ENCODE measurements around the gene ACSF3.

Gene ACSF3

DNA sequence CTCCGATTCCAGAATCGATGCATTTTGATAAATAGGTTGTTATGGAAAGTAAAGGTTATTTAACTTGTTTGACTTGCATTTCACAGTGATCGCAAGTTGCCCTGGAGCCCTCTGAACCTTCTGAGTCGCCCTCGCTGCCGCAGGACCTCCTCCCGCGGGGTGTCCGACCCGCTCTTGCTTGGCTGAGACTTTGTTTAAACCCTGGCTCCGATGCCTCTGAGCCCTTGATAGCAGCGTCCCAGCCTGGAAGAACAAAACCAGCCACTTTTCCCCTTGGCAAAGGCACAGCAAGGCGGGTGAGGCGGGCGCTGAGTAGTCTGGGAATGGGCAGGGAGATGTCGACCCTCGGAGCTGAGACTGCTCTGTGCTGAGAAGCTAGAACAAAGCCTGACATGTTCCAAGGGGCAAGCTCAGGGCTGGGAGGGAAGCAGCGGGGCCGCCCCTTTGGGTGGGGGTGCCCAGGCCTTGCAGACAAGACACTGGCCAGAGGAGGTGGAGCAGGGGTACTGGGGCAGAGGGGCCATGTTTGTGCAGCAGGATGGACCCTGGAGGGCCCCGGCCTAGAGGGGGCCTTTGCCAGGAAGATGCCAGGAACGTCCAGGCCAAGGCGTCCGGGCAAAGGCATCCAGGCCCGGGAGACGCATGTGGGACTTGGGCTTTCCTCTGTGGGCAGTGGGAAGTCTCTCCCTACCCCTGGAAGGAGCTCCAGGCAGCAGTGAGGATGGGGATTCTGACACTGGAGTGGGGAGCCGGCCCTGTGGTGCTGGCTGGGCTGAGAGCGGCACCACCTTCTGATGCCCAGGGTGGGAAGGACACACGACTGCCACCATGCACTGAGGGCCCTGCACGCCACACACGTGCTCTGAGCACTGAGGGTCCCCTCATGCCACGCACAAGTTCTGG lies 47.6 kb downstream of the ACSF3 start:
- Histone ChIP-seq H3K36me3 (ENCODE audit: insufficient read depth, low read length) (peaks cover 18% of the 10 kb centered on the region), H3K27me3 (ENCODE audit: insufficient read depth, low read length) (no peaks in the 10 kb centered on the region), H3K4me3 (ENCODE audit: low read length) (no peak overlapping the region), H3K4me1 (ENCODE audit: insufficient read depth, low read length) (no peaks in the 10 kb centered on the region), H3K9me3 (ENCODE audit: low read length) (peaks cover under 1% of the 10 kb centered on the region), H2AFZ (ENCODE audit: low read depth, low read length) (no peak overlapping the region)

DNA sequence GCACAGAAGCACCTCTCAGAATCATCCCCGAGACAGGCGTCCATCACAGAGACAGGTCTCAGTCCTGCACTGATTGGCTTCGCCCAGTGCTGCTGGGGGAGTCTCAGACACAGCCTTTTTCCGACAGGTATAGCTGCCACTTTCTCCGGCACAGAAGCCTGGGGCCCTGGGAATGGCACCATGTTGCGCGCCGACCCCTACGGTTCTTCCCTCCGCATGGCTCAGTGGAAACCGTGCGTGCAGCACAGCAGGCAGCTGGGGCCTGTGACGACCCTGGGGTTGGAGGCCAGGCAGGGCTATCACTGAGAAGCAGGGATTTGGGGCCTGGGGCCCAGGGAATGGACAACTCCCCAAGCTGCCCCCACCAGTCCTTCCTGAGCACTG lies 48.2 kb downstream of the ACSF3 start:
- no peak overlapping the region for H3K4me3 ChIP-seq (ENCODE audit: low read length)
- no peaks in the 10 kb centered on the region for H3K4me1 ChIP-seq (ENCODE audit: insufficient read depth, low read length)
- no peak overlapping the region for H2AFZ ChIP-seq (ENCODE audit: low read depth, low read length)
- no peaks in the 10 kb centered on the region for H3K27me3 ChIP-seq (ENCODE audit: insufficient read depth, low read length)
- H3K36me3 ChIP-seq (ENCODE audit: insufficient read depth, low read length): peaks cover 19% of the 10 kb centered on the region
- peaks cover 6% of the 10 kb centered on the region for H3K9me3 ChIP-seq (ENCODE audit: low read length)

DNA sequence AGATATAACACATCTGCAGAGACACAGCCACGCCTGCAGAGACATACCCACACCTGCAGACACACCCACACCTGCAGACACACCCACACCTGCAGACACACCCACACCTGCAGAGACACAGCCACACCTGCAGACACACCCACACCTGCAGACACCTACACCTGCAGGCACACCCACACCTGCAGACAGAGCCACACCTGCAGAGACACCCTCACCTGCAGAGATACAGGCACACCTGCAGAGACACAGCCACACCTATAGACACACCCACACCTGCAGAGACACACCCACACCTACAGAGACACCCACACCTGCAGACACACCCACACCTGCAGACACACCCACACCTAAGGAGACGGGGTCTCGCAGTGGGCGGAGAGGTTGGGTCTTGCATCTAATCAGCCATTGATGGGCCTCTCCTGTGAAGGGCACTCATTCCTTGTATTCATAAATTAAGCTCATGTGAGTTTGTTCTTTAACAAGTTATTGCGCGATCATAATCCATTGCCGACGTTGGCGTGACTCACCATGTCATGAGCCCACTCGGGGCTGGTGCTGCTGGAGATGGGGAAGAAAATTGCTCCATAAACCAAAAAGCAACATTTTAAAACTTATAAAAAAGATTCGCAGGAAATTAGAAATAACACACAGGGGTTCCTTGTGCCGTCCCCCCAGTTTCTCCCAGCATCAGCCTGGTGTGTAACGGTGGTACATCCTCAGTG lies 49.0 kb downstream of the ACSF3 start:
- H3K36me3 ChIP-seq (ENCODE audit: insufficient read depth, low read length): peaks cover 19% of the 10 kb centered on the region
- no peaks in the 10 kb centered on the region for H3K27me3 ChIP-seq (ENCODE audit: insufficient read depth, low read length)
- no peaks in the 10 kb centered on the region for H3K4me1 ChIP-seq (ENCODE audit: insufficient read depth, low read length)
- peaks cover 6% of the 10 kb centered on the region for H3K9me3 ChIP-seq (ENCODE audit: low read length)
- H2AFZ ChIP-seq (ENCODE audit: low read depth, low read length): no peak overlapping the region
- no peak overlapping the region for H3K4me3 ChIP-seq (ENCODE audit: low read length)

DNA sequence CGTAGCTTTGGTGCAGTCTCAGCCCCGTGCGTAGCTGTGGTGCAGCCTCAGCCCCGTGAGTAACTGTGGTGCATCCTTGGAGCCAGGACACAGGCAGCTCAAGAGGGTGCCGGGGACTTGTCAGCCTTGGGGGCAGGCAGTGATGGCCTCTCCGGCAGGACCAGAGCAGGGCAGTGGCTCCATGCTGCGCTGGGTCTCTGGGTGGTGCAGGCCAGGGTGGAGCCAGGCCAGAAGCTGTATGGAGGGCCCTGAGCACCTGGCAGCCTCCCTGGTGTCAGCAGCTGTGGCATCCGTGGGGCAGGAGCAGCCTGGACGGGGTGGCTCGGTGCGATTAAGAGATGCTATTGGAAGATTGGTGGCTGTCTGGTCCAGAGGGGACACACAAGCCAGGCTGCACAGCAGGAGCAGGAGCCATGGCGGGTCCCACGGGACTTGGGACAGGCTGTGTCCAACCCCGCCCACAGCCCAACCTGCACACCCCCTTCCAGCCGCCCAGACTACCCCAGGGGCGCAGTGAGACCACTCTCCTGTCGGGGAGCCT lies 49.6 kb downstream of the ACSF3 start:
- Histone ChIP-seq H3K4me3 (ENCODE audit: low read length) (no peak overlapping the region), H2AFZ (ENCODE audit: low read depth, low read length) (no peak overlapping the region), H3K4me1 (ENCODE audit: insufficient read depth, low read length) (no peaks in the 10 kb centered on the region), H3K36me3 (ENCODE audit: insufficient read depth, low read length) (peaks cover 19% of the 10 kb centered on the region), H3K9me3 (ENCODE audit: low read length) (peaks cover 6% of the 10 kb centered on the region), H3K27me3 (ENCODE audit: insufficient read depth, low read length) (no peaks in the 10 kb centered on the region)

DNA sequence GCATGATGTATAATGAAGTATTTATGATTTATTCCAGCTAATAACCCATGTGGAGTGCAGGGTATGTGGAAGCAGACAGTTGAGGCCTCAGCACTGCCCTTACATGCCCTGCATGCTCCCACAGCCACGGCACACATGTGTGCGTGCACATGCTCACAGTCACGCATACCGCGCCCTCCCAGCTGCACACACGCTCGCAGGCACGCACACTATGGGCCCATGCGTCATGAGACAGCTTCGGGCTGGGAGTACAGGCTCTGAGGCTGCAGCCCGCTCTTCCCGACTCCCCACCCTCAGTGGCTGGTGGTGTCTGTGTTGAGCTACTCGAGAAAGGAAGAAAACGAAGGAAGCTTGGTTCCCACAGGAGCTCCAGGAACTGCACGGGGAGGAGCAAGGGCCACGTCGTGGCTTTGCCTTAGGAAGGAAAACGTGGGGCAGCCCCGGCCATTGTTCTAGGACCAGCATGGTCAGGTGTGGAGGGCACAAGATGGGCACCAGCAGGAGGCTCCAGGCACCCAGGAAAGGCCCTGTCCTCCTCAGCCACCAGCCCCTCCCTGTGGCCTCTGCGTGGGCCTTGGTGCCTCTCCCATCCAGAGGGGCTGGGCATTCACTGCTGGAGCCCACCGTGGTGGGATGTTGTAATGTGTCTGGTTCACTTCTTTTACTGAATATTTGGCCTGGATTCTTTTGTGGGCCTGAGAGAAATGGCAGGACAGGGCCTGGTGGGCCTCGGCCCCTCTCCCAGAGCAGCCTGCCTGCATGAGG lies 50.4 kb downstream of the ACSF3 start:
- Histone ChIP-seq H3K36me3 (ENCODE audit: insufficient read depth, low read length) (peaks cover 19% of the 10 kb centered on the region), H3K9me3 (ENCODE audit: low read length) (peaks cover 11% of the 10 kb centered on the region), H3K4me1 (ENCODE audit: insufficient read depth, low read length) (no peaks in the 10 kb centered on the region)

DNA sequence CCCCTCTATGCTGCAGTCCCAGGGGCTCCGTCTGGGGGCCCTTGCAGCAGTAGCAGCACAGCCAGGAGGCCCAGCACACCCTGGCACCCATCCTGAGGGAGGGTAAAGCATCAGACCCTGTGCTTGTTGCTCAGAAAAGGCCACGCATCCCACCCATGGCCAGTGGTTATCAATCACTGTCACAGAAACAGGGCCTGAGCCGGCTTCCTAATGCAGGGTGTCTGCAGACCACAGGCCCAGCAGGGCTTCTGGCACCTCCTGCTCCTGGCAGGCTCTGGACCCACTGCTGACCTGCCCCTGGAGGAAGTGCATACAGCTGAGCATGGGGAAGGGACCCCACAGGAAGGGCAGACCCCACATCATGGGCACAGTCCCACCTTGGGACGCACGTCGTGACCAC lies 51.0 kb downstream of the ACSF3 start:
- no peaks in the 10 kb centered on the region for H3K27me3 ChIP-seq (ENCODE audit: insufficient read depth, low read length)
- no peak overlapping the region for H2AFZ ChIP-seq (ENCODE audit: low read depth, low read length)
- peaks cover 15% of the 10 kb centered on the region for H3K9me3 ChIP-seq (ENCODE audit: low read length)
- H3K4me3 ChIP-seq (ENCODE audit: low read length): no peak overlapping the region
- H3K36me3 ChIP-seq (ENCODE audit: insufficient read depth, low read length): peaks cover 25% of the 10 kb centered on the region
- no peaks in the 10 kb centered on the region for H3K4me1 ChIP-seq (ENCODE audit: insufficient read depth, low read length)

More for the DNA sequence above, 50.4 kb downstream of the ACSF3 start:
- no peak overlapping the region for H2AFZ ChIP-seq (ENCODE audit: low read depth, low read length)
- H3K27me3 ChIP-seq (ENCODE audit: insufficient read depth, low read length): no peaks in the 10 kb centered on the region
- H3K4me3 ChIP-seq (ENCODE audit: low read length): no peak overlapping the region

DNA sequence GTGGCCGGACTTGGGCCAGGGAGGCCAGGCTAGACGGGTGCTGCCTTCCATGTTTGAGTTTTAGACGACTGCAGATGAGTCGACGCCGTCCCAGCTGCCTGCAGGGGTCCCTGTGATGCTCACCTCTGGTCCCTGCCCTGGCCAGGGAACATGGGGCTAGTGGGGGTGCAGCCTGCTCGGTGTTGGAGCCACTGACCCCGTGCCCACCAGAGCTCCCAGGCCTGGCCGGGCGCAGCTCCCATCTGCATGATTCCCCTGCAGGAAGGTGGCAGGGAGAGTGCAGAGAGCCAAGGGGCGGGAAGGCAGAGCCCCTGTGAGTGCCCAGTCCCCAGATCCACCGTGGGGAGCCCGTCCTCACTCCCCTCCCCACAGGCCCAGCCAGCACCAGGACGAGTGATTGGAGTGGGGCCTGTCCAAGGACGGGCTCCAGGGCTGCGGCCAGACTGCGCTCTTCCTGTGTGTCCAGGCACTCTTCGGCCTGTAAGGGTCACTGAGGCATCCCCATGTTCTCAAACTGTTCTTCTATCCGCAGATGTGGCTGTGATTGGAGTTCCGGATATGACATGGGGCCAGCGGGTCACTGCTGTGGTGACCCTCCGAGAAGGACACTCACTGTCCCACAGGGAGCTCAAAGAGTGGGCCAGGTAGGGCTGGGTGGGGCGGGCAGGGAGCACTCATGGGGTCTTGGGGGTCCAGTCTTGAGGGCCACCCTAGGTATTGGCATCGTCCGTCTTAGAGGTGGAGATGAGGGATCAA lies 51.9 kb downstream of the ACSF3 start:
- Histone ChIP-seq H3K27me3 (ENCODE audit: insufficient read depth, low read length) (no peaks in the 10 kb centered on the region), H3K36me3 (ENCODE audit: insufficient read depth, low read length) (peaks cover 33% of the 10 kb centered on the region)

DNA sequence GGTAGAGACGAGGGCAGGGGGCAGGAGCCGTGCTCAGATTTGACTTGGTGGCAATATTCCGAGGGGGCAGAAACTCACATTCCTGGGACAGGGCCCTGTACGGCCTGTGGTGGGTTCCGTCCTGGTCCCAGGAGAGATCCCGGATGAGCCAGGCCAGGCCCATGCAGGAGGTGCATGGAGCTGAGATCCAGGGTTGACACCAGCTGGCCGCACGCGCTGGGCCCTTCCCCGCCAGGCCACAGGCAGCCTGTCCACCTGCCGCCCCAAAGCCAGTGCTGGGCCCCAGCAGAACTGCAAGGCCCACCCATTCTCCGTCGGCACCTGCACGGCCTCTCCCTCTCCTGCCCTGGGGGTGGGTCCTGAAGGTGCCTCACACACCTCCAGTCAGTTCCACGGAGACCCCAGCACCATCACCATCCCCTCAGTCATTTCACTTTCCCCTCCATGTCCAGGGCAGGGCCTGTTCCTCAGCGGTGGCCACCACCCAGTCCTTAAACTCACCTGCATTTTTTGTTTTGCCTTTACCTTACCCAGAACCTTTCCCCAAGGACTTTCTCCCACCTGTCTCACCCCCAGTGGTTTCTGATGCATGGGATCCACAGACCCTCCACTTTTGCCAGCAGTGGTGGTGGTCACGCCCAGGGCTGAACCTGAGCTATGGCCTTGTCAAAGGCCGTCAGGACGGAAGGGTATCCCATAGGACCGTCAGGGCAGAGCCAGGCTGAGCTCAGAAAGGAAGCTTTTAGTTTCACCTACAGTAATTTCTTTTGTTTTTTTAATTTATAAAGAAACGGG lies 52.8 kb downstream of the ACSF3 start:
- Histone ChIP-seq H3K4me3 (ENCODE audit: low read length) (no peak overlapping the region), H3K9me3 (ENCODE audit: low read length) (peaks cover 18% of the 10 kb centered on the region), H3K27me3 (ENCODE audit: insufficient read depth, low read length) (no peaks in the 10 kb centered on the region), H3K36me3 (ENCODE audit: insufficient read depth, low read length) (peaks cover 34% of the 10 kb centered on the region), H2AFZ (ENCODE audit: low read depth, low read length) (no peak overlapping the region), H3K4me1 (ENCODE audit: insufficient read depth, low read length) (no peaks in the 10 kb centered on the region)

More for the DNA sequence above, 51.9 kb downstream of the ACSF3 start:
- Histone ChIP-seq H3K4me1 (ENCODE audit: insufficient read depth, low read length) (no peaks in the 10 kb centered on the region), H3K4me3 (ENCODE audit: low read length) (no peak overlapping the region), H2AFZ (ENCODE audit: low read depth, low read length) (no peak overlapping the region), H3K9me3 (ENCODE audit: low read length) (peaks cover 18% of the 10 kb centered on the region)

DNA sequence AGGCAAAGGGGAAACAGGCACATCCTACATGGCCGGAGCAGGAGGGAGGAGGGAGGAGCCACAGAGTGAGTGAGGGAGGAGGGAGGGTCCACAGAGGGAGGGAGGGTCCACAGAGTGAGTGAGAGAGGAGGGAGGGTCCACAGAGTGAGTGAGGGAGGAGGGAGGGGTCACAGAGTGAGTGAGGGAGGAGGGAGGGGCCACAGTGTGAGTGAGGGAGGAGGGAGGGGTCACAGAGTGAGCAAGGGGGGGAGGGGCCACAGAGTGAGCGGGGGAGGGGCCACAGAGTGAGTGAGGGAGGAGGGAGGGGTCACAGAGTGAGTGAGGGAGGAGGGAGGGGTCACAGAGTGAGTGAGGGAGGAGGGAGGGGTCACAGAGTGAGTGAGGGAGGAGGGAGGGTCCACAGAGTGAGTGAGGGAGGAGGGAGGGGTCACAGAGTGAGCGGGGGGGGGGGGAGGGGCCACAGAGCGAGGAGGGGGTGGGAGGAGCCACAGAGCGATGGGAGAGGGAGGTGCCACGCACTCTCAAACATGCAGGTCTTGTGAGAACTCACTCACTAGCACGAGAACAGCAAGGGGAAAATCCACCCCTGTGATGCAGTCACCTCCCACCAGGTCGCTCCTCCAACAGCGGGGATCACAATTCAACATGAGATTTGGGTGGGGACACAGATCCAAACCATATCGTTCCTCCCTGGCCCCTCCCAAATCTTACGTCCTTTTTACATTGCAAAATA lies 53.6 kb downstream of the ACSF3 start:
- H3K9me3 ChIP-seq (ENCODE audit: low read length): peaks cover 18% of the 10 kb centered on the region
- no peak overlapping the region for H2AFZ ChIP-seq (ENCODE audit: low read depth, low read length)
- no peaks in the 10 kb centered on the region for H3K4me1 ChIP-seq (ENCODE audit: insufficient read depth, low read length)
- H3K27me3 ChIP-seq (ENCODE audit: insufficient read depth, low read length): no peaks in the 10 kb centered on the region
- peaks cover 34% of the 10 kb centered on the region for H3K36me3 ChIP-seq (ENCODE audit: insufficient read depth, low read length)
- no peak overlapping the region for H3K4me3 ChIP-seq (ENCODE audit: low read length)

DNA sequence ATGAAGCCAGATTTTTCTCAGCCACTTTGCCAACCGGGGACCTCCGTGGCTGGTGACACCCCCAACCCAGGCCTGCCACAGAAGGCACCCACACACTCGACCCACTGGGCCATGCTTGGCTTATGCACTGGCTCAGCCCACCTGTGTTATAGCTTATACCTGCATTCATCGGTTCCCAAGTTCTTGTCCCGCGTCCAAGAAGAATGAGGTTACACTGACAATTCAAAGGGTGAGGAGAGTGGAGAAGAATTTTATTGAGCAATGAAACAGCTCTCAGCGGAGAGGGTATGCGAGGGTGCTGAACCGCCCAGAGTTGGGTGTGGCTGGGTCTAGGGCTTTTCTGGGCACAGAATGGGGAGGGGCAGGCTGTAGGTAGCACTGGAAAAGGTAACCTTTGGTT lies 55.7 kb downstream of the ACSF3 start:
- Histone ChIP-seq H2AFZ (ENCODE audit: low read depth, low read length) (no peak overlapping the region), H3K36me3 (ENCODE audit: insufficient read depth, low read length) (peaks cover 34% of the 10 kb centered on the region), H3K9me3 (ENCODE audit: low read length) (peaks cover 18% of the 10 kb centered on the region), H3K27me3 (ENCODE audit: insufficient read depth, low read length) (no peaks in the 10 kb centered on the region), H3K4me3 (ENCODE audit: low read length) (no peak overlapping the region), H3K4me1 (ENCODE audit: insufficient read depth, low read length) (no peaks in the 10 kb centered on the region)

DNA sequence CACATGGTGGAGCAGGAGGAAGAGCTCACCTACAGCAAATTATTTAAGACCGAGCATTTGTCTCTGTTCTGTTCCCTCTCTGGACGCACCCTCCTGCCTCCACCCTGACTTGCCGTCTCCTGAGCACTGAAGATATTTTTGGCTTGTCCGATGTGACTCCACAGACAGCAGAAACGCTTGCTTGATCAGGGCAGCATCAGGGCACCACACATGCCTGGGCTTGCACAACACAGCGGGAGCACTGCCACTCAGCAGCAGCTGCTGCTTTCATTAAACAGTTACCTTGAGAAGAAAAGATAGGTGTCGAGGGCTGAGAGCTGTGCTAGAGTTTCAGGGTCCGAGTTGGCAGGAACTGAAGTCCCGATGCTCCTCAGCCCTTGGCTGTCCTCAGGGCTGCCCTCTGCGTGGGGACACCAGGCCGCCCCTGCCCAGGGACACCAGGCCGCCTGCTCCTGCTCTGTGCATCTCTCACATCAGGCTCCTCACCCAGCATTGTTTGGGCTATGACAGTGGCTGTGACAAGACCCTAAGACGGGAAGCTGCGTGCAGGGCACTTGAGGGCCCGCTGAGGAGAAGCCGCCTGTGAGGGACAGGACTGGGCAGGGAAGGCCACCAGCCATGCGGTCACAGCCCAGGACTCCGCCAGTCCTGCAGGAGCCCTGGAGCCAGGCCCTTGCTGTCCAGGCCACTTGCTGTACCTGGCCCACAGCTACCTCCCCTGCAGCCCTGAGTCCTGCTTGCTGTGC lies 56.6 kb downstream of the ACSF3 start:
- H3K27me3 ChIP-seq (ENCODE audit: insufficient read depth, low read length): no peaks in the 10 kb centered on the region
- H3K4me3 ChIP-seq (ENCODE audit: low read length): no peak overlapping the region
- peaks cover 18% of the 10 kb centered on the region for H3K9me3 ChIP-seq (ENCODE audit: low read length)
- no peaks in the 10 kb centered on the region for H3K4me1 ChIP-seq (ENCODE audit: insufficient read depth, low read length)
- no peak overlapping the region for H2AFZ ChIP-seq (ENCODE audit: low read depth, low read length)
- peaks cover 27% of the 10 kb centered on the region for H3K36me3 ChIP-seq (ENCODE audit: insufficient read depth, low read length)

All from neuron (in vitro differentiated cells).